NCI-H2107 (cell line): Measurements from ENCODE around the gene RNF128.
"Not testable (repeated sequence)": the region's sequence is repeated elsewhere in the genome, so short reads cannot be mapped to it uniquely, and the experiment has no call there.

Experiments used
- DNase-seq: peaks from one replicate; lab custom pipeline; 2025; lab: John Stamatoyannopoulos, UW

The RNF128 gene

DNA sequence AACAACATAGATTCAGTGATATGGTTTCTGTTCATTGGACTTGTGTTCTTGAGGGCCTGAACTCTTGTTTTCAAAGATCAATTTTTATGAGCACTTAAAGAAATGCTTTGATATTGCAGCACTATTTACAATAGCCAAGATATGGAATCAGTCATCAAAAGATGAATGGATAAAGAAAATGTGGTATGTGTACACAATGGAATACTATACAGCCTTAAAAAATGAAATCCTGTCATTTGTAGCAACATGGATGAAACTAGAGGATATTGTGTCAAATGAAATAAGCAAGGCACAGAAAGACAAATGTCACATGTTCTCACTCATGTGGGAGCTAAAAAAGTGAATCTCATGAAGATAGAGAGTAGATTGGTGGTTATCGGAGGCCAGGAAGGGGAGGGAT, 21.9 kb downstream of the RNF128 start:
- no peak for DNase-seq

DNA sequence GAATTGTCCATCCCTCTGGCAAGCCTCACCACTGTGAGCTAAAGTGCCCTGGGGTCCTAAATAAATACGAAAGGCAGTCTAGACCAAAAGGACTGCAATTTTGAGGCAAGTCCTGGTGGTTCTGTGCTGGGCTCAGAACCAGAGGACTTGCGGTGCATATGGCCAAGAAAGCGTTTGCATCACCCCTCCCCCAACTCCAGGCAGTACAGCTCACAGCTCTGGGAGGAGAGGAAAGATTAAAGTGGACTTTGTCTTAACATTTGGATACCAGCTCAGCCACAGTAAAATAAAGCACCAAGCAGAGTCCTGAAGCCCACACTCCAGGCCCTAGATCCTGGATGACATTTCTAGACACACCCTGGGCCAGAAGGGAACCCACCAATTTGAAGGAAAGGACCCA, 24.9 kb downstream of the RNF128 start:
- no peak for DNase-seq

DNA sequence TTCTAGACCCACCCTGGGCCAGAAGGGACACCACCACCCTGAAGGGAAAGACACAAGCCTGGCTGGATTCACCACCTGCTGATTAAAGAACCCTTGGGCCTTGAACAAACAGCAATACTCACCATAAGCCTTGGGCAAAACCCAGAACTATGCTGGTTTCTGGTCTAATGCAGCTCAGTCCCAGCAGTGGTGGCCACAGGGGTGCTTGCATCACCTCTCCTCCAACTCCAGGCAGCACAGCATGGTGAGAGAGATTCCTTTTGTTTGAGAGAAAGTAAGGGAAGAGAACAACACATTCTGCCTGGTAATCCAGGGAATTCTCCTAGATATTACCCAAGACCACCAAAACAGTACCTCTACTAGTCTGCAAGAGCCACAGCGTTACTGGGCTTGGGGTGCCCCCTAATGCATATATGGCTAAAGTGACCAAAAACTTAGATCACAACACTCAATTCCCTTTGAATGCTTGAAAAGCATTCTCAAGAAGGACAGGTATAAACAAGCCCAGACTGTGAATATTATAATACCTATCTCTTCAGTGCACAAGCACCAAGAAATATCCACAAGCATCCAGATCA, 25.7 kb downstream of the RNF128 start:
- DNase-seq: no peak

DNA sequence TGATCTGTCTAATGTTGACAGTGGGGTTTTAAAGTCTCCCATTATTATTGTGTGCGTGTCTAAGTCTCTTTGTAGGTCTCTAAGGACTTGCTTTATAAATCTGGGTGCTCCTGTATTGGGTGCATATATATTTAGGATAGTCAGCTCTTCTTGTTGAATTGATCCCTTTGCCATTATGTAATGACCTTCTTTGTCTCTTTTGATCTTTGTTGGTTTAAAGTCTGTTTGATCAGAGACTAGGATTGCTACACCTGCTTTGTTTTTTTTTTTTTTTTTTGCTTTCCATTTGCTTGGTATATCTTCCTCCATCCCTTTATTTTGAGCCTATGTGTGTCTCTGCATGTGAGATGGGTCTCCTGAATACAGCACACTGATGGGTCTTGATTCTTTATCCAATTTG, 42.8 kb downstream of the RNF128 start:
- not testable (repeated sequence) for DNase-seq

DNA sequence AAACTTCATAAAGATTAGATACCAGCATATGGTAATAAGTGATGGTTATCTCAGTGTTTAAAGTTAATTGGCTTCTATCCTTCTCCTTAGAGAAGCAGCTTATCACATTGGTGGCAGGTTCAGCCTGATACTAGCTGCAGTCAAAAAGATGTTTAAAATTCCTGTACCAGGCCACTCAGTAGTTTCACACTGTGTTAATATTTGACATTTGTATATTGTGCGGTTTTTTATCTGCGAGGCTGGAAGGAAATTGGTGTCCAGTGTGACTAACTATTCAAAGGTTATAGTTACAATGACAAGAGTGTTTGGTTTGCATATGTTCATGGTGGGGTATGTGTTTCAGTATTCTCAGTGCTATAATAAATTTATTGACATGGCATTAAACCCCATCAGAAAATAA, 48.5 kb downstream of the RNF128 start:
- DNase-seq: no peak

DNA sequence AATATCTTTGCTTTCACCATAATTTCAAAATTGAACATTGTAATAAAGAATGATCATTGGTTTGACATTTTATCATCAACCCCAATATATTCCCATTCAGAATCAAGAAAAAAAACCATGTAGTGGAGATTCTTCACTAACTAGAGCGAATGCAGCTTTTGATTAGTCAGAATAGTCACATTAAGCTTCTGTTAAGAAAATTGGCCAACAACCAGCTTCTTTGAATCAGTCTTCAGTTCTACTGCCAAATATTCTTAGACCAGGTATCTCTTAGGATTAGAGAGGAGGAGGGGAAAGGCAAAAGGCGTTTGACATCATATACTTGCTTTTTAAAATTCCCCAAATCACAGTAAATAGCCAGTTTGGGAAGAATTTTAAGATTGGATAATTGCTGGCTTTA, 53.8 kb downstream of the RNF128 start:
- DNase-seq: no peak

DNA sequence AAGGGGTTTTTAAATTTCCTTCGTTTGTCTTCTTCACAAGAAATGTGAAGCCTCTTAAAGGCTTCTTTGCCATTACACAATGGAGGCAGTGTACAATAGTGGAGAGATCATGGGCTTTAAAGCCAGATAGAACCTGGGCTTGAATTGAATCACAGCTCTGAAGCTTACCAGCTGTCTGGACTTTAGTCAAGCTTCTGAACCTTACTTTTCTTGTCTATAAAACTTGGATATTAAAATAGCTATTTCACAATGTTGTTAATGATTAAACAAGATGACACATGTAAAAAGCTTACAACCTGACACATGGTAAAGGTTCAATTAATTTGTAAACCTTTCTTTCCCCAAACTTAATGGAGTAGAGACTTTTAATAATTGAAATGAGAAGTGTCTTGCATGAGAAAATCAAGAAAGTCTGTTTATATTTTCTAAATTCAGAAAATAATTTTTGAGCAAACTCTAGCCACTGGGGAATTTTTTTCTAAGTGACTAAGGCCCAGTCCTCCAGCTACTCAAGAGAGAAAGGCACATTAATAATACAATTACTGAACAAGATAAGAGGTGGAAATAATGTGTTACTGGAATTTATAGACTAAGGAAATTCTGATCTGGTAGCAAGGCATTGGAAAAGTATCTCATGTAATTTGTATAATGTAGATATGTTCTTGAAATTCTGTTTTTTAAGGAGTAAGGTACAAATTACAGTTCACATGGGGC, 54.3 kb downstream of the RNF128 start:
- no peak for DNase-seq

DNA sequence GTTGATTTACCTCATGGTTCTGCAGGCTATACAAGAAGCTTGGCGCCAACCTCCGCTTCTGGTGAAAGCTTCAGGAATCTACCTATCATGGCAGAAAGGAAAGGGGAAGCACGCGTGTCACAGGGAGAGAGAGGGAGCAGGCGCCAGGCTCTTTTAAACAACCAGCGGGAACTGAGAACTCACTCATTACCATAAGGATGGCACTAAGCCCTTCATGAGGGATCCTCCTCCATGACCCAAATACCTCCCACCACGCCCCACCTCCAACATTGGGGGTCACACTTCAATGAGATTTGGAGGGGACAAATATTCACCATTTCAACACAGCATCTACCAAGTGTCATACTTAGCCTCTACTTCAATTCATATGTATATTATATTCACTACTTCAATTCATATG, 57.2 kb downstream of the RNF128 start:
- DNase-seq: no peak

DNA sequence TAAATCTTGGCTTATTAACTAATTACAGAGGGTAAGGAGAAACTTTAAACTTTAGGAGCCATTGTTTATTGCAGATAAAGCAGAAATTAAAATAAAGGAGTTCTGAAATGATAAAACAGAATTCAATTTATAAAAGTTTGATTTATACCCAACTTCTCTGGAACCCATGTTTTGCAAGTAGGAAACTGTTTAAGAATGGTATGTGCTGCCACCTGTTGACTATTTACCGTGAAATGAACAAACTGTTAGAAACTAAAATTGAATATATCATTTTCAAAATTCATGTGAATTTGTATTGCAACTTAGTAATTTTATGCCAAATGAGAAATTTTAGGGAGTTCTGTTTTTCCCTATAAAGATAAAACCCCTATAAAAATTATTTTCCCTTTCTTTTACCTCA, 65.0 kb downstream of the RNF128 start:
- no peak for DNase-seq

DNA sequence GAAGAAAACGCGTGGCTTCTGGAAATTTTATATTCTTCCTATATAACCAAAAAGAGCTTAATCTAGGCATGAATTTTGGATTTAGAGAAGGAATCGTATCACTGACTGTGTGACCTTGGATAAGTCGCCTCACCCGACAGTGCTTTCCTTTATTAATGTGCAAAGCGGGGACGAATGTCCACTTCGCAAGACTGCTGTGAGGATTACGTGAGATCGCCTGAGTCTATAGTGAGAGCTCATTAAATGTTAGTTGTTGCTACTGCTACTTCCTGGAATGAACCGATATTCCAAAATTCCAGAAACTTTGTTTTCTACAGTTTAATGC, 75.5 kb downstream of the RNF128 start:
- DNase-seq: no peak

DNA sequence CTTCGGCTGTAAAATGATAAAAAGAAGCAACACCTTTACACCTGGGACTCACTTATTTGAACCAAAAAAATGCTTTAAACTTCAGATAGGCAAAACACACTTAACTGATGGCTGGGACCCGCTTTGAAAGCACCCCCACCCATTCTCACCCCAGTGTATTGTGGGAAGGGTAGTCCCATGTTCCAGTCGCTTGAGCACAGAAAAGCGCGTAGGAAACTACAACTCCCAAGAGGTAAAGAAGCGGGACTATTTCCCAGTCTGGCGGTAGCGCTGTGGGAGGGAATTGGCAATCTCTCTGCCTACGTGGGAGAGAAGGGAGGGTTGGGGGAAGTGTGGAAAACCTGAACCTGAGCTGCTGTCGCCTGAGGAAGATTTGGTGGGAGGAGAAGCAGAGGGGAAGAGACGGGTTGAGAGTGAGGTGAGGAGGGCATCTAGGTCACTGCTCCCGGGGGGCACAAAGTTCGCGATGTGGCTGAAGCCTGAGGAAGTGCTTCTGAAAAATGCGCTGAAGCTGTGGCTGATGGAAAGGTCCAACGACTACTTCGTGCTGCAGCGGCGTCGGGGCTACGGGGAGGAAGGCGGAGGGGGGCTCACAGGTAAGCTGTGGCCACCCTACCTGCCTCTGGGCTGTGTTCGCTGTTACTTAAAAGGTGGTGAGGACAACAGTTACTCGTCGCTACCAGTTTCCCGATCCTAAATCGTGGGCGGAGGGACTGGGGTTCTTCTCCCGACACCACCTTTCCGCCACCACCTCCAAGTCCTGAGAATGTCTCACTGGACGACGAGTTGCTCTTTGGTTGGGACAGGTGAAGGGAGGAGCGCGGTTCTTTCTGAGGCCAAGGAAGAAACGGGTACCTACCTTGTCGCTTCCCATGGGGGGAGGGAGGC, 76.1 kb downstream of the RNF128 start, which contains the start of gene TBC1D8B:
Gene TBC1D8B, plus strand, starts transcription at position 286 of the 888 bp plus-strand sequence. Its CDS starts 181 bp downstream, at position 467.
- peak; percentile 13 for DNase-seq

DNA sequence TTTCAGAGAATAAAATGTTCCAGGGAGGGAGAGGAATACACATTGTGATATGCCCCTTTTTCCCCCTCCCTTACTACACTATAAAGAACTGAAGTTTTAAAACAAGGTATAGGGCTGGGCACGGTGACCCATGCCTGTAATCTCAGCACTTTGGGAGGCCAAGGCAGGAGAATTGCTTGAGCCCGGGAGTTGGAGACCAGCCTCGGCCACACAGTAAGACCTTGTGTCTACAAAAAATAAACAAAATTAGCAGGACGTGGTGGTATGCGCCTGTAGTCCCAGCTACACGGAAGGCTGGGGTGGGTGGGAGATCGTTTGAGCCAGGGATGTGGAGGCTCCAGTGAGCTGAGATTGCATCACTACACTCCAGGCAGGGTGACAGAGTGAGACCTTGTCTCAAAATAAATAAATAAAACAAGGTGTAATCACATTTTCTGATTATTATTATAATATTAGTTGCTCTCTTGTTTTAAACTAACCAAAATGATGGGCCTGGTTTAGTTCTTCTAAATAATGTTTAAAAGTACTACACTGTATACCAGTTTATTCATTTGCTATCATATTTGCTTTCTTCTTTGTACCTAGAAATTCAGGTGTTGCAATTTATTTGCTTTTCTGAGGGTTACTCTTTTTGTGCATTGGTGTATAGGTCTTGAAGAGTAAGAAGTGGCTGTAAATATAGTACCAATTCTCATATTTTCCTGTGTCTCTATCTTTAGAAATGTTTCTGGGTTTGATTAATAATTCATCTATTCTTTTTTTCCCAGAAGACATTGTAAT, 84.8 kb downstream of the RNF128 start:
- DNase-seq: no peak

DNA sequence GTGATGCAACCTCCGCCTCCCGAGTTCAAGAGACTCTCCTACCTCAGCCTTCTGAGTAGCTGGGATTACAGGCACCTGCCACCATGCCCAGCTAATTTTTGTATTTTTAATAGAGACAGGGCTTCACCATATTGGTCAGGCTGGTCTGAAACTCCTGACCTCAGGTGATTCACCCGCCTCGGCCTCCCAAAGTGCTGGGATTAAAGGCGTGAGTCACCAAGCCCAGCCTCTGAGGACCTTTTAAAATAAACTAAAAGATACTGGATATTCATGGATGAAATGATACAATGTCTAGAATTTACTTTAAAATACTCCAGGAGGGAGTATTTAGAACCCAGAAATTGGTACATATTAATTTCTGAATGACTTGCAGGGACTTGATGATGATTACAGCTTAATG, 86.4 kb downstream of the RNF128 start:
- DNase-seq: not testable (repeated sequence)

DNA sequence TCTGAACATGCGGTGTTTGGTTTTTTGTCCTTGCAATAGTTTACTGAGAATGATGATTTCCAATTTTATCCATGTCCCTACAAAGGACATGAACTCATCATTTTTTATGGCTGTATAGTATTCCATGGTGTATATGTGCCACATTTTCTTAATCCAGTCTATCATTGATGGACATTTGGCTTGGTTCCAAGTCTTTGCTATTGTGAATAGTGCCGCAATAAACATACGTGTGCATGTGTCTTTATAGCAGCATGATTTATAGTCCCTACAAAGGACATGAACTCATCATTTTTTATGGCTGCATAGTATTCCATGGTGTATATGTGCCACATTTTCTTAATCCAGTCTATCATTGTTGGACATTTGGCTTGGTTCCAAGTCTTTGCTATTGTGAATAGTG, 87.6 kb downstream of the RNF128 start:
- DNase-seq: not testable (repeated sequence)
